Renal cortex interstitium (tissue), 15 donors: ENCODE results near the gene CRACDL. TPM values are rescaled to one million over a fixed set of nuclear protein-coding genes. Genes with fewer than 3 reads are reported as not detected.

Experiments used
- DNase-seq, 11 donors: peaks; one replicate each; pipeline ENCODE4 v3.0.0-alpha.2; 2013; ENCODE audit warnings: low read depth in 9 of 11, low spot score in 4 of 11; ENCODE audit errors: extremely low read depth in 1 of 11
- long read RNA-seq, 16 experiments: transcript quantifications; one replicate each; lab custom pipeline, GENCODE V29; 2026
- polyA plus RNA-seq, 3 donors: library from polyadenylated mRNA; unstranded; fragments of 120-200 nt; gene quantifications; one replicate each; pipeline ENCODE4 v1.2.1, GENCODE V29; 2013; ENCODE audit not compliant: insufficient read length in 3 of 3

Gene CRACDL, protein sequence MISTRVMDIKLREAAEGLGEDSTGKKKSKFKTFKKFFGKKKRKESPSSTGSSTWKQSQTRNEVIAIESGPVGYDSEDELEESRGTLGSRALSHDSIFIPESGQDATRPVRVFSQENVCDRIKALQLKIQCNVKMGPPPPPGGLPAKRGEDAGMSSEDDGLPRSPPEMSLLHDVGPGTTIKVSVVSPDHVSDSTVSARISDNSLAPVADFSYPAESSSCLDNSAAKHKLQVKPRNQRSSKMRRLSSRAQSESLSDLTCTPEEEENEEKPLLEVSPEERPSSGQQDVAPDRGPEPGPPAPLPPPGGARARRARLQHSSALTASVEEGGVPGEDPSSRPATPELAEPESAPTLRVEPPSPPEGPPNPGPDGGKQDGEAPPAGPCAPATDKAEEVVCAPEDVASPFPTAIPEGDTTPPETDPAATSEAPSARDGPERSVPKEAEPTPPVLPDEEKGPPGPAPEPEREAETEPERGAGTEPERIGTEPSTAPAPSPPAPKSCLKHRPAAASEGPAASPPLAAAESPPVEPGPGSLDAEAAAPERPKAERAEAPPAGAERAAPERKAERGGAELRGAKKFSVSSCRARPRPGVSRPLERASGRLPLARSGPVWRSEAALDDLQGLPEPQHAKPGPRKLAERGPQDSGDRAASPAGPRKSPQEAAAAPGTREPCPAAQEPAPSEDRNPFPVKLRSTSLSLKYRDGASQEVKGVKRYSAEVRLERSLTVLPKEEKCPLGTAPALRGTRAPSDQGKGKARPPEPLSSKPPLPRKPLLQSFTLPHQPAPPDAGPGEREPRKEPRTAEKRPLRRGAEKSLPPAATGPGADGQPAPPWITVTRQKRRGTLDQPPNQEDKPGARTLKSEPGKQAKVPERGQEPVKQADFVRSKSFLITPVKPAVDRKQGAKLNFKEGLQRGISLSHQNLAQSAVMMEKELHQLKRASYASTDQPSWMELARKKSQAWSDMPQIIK
- 1 to 10 TPM; 2.6 to 2.8 (median 2.6) TPM for polyA plus RNA-seq
- long read RNA-seq, donor 1, result 0 reads
- long read RNA-seq, donor 2, result 0 reads
- long read RNA-seq, donor 3, result 0 reads
- long read RNA-seq, donor 4, partial matches to known transcripts, result 0 of 1 reads
- long read RNA-seq, donor 4, other reads (novel, unspliced or antisense), result 0 of 1 reads
- long read RNA-seq, donor 5, result 0 reads
- long read RNA-seq, donor 6, result 0 reads
- long read RNA-seq, donor 7, result 0 reads
- long read RNA-seq, donor 8, result 0 reads
- long read RNA-seq, donor 9, result 0 reads
- long read RNA-seq, donor 10, result 0 reads
- long read RNA-seq, donor 11, result 0 reads
- long read RNA-seq, donor 12, result 0 reads
- long read RNA-seq, donor 13, result 0 reads
- long read RNA-seq, donor 14, result 0 reads
- long read RNA-seq, donor 15, result 0 reads
- long read RNA-seq, donor 16, result 0 reads

DNA sequence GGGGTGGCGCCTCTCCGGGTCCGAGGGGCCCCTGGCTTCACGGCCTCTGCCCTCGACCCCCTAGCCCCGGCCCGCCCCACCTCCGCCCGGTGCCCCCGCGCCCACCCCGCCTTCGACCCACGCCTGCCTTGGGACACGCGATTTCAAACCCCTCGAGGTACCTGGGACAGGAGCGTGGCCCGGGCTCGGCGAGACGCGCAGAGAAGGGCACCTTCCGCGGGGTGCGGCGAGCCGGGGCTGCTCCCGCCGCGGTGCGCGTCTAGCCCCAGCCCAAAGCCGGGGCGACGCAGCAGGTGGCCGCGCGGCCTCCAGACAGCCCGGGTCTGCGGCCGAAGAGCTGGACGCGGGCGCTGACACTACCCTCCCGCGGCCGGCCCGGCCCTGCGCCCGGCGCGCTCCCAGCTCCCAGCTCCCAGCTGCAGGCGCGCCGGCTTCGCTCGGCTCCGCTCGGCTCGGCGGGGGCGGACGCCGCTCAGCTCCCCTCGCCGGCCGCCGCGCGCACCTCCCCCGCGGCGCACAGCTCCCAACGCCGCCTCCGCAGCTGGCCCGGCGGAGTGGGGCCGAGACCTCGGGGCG is at the start of gene CRACDL:
TSS of gene CRACDL (minus strand) at position 449 of the 576 bp plus-strand sequence. CDS start 89,425 bp downstream, outside the sequence.
- DNase-seq, result peak in 3 of 11 donors; percentile 13 to 36 (median 30)

DNA sequence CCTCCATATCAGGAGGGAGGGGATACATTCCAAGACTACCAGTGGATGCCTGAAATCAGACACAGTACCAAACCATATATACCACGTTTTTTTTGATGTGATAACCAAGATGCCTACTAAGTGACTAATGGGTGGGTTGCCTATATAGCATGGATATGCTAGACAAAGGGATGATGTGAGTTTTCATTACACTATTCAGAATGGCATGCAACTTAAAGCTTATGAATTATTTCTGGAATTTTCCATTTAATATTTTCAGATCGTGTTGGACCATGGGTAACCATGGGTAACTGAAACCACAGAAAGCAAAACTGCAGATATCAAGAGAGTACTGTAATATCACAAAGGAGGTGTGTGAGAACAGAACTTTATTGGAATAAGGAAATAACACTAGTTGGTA is 39.6 kb upstream of the CRACDL start:
- no peak for DNase-seq

DNA sequence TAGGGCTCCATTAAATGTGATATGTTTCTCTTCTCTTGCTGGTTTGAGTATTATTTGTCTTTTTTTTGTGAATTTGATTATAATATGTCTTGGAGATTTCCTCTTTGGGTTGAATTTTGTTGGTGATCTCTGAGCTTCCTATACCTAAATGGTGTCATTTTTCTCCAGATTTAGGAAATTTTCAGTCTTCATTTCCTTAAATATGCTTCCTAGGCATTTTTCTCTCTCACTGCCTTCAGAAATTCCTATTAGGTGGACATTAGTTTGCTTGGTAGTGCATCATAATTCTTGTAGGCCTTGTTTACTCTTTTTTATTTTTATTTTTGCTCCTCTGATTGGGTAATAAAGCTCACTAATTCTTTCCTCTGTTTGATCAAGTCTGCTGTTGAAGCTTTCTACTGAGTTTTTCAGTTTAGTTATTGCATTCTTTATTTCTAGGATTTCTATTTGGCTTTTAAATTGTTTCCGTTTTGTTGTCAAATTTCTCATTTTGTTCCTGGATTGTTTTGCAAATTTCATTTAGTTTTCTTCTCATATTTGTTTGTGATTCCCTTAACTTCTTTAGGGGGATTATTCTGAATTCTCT is 36.6 kb upstream of the CRACDL start:
- DNase-seq, result no peak

DNA sequence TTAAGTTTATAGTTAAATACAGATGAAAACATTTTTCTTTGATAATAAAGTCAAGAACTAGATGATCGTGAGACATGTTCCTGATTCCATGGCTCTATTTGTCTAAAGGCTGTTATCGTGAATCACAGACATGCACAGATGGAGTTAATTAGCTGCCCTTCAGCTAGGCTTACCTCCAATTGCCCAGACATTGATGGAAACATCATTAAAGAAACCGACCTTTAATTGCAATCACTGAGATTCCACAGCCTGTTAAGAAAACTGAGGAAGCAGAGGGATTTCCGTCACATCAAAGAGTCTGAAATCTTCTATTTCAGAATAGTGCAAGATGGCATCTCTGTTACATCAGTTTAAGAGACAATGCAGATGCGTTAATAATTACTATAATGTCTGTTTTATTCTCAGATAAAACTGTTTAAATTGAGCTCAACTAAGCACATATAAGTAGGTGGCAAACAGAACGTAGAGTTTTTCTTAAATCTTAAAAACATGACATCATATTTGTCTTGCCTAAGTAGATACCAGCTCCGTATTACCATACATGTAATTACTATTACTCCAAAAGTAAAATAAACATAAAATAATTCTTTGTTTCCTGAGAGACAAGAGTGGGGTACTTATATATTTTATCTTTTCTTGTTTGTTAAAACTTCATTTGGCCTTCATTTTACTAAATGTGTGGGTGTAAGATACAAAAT is 23.9 kb upstream of the CRACDL start:
- DNase-seq, result no peak

DNA sequence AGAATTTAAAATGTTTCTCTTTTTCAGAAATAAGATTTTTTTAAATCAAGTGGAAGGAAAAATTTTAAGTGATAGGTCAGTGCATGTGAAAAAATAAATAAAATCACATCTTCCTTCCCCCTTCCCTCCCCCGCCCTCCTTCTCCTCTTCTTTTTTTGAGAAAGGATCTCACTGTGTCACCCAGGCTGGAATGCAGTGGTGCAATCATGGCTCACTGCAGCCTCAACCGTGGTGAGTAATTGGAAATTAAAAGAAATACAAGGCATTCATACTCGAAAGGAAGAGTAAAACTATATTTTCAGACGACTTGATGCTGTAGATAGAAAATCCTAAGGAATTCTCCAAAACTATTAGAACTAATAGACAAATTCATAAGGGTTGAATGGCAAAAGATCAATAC is 16.9 kb upstream of the CRACDL start:
- no peak for DNase-seq

DNA sequence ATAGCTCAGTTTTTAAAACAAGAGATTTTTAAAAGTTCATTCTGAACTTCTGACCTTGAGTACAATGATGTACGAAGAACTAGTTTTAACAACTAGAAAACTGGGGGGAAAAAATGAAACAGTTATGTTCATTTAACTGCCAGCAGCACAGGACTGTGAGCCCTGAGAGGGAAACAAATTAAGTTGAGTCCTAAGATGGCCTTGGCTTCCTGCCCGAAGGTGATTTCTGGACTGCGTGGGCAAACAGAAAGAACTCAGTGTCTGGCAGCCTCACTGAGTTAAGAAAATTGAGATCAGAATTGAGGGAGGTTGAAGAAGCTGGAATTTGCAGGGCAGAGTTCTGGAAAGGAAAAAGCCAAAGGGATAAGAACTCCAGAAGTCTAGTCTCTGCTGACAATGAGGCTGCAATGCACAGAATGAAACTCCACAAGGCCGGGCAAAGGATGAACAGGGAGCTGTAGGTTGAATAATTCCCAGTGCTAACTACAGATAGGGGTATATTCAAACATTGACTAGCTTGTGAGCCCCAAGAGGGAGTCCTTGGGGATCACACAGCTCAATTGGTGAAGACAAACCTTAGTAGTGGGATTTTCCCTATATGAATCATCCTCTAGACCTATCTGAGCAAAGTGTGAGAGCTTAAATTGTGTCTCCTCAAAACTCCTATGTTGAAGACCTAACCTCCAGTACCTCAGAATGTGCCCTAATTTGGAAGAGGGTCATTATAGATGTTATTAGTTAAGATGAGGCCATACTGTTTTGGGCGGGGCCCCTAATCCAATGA is 13.1 kb upstream of the CRACDL start:
- no peak for DNase-seq

DNA sequence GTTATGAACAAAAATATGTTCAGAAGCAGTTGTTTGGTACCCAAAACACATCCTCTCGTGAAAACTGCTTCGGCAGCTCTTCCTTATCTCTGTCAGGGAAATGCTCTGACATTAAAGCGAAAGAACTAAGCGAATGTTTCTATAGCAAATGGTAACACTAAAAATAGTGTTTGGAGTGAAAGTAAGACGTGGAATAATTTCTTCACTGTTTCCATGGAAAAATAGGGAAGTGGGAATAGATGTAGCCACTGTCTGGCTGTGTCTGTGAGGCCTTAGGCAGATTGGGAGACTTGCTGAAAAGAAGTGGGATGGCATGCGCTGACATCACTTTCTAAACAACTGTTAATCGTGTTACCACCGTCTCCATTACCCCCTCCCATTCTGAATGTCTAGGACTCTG is 11.5 kb upstream of the CRACDL start:
- DNase-seq, result no peak

DNA sequence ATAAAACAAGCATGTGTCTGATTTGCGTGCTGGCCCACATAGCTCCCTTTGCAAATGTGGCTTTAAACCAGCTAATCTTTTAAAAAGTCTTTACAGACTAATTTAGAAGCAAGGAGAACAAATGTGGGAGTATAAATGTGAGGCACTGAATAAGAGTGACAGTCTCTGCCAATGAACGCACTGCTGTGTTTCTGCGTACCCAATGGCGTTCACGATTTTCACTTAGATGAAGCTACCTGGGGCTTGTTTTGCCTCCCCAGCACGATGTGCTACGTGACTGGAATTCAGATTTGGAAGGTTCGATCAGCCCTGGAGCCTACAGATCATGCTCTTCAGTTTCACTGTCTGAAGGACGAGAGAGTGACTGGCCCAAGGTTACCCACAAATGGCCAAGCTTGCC is 10.8 kb upstream of the CRACDL start:
- DNase-seq, result no peak

DNA sequence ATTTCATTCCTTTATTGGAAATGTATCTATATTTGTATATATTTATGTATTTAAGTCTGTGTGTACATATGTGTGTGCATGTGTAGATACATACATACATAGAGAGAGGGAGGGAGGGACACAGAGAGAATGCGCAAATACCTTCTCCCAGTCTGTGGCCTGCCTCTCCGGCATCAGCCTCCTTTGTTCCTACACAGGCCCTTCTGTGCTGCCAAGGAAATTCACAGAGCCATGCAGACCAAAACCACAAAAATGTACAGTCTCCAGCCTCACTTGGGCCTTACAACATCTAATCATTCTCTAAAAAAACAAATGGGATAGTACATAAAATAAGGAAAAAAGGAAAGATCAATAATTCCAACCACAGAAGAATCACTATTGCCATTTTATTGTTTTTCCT is 8.8 kb upstream of the CRACDL start:
- DNase-seq, result no peak

DNA sequence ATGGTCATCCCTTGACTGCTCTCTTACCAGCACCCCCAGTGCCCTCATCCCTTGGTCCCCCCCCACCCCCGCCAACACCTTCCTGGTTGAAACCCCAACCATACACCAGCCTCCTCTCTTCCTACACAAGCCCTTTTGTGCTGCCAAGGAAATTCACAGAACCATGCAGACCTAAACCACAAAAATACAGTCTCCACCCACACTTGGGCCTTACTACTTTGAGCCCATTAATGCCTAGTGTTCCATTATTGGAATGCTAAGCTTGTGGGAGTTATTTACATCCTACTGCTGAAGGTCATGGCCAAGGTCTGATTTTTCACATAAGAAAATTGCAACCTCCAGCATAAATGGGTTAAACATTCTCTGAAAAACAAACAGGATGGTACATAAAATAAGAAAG is 4.1 kb upstream of the CRACDL start:
- DNase-seq, result no peak

DNA sequence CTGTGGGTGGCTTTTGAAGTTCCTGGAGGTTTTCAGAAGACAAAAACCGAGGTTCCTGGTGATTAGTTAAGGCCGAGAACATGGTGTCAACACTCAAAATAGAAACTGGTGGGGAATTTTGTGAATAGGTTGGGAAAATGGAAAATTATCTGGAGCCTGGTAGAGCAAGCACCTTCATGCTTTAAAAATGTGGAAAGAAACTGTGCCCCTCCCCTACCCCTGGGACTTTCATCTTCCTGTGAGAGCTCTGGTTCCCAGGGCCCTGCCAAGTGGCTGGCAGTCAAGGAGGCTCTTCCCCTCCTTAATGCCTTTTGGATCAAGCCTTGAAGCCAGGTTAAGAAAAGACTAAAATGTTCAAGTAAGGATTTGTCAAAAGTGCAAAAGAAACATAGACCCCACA is 1.9 kb upstream of the CRACDL start:
- DNase-seq, result no peak

DNA sequence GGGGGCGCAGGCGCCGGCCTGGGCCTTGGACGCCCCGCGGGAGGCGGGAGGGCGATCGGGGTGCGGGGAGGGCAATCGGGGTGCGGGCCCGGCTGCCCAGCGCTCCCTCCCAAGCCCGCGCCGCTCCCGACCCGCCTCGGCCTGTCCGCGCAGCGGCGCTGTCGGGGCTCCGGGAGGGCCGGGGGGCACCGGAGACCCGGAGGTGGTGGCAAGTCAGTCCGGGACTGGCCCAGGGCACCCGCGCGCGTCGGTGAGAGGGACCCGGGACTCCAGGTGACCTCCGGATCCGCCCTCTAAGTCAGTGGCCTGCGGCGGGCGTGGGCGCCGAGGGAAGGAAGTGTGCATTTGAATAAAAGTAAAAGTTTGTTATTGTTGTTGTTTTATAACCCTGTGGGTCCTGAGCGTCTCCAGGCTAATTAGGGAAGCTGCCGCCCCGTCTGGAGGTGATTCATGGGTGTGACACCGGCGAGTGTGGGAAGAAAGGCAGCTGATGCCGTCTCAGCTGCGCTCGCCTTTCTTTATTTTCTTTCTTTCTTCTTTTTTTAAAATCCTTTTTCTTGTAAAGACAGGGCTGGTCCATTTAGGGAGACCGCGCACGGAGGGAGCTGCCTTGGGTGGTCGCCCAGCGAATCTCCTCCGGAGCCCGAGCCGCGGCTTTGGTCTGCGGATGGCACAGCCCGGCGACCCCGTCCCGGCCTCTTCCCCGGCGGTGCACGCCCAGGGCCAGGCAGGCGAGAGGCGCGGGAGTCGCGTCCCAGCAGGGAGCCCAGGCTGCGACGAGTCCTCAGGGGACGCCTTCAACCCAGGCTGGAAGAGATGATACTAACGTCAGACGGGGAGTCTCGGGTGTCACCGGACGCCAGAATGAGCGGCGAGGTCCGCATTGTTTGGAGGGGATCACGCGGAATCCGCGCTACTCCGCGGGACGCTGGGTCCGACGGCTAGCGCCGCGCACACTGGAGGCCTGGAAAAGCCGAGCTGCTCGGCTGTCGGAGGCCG is 627 bp upstream of the CRACDL start:
- peak in 1 of 11 donors; percentile 28 for DNase-seq

DNA sequence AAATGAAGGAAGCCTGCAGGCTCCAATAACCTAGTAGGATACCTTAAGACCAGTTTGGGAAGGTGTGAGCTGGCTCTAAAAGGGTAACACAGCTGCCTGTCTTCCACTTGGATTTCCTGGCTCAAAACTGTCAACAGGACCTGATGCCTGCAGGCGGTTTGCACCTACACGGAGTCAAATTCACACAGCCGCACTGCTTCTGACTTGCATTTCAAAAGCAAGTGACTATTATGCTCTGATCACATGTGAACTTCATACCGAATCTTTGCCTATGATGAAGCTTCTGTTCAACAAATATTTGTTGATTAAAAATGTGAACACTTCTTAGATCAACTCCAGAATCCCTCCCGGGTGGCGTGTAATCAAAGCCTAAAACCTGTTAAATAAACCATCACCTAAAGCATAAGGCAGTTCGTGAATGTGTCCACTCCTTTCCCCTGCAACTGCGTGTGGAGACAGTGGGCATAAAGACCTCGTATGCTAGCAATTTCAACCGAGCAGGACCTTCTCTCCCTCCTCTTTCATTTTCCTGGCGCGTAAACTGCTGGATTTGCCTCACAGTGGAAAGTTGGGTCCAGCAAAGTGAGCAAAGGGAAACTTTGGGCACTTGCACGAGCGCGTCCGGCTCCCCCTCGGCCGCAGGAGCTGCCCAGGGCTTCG is 784 bp downstream of the CRACDL start:
- no peak for DNase-seq

DNA sequence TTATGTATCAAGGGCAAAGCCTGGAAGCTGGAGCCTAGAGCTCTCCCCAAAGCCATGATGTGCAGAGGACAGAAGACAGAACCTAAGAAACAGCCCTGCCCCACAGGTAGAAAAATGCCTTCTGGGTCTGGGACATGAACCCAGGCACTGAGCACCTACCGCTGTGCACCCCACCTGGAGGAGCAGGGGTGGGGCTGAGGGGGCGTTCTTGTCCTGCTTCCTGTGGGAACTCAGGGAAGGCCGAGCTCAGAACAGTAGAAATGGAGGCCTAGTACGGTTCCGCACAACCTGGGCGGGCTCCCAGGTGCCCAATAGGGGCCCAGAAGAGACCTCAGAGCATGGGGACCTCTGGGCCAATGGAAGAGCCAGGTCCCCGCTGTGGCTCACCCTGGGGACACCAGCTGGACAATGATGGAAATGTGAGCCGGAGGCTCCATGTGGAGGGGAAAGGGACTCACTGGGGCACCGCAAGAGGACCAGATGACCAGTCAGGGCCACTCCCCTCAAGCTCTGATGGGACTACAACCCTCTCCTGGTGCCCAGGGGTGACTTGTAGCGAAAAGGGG is 3.2 kb downstream of the CRACDL start:
- no peak for DNase-seq

DNA sequence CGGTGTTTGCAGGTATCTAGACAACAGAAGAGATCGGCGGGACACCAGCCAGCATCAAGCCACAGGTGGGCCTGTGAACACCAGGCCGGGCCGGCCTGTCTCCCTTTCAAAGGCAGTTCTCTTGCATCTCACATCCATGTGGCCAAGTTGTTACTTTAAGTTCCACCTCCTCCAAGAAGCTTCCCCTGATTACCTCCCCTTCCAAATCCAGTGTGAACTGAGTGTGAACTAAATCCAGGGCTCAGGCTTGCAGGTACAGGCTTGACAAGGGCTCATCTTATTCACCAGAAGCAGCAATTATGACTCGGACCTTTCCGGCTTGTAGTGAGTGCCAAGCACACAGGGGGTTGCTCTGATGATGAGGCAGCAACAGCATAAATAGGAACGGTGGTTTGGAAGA is 3.9 kb downstream of the CRACDL start:
- DNase-seq, result no peak
